ENCODE data around the gene OTP. TPM values are rescaled to one million over a fixed set of nuclear protein-coding genes. Genes with fewer than 3 reads are reported as not detected.

The OTP gene
- total RNA-seq, 1 experiment from 2014 or later = not detected

- no peak for DNase-seq (ENCODE audit: low read depth)
Measured at GRCh38 chr5:77640589-77641396, 2.3 kb upstream of the OTP start.

GRCh38 chr5:77638763-77639671, 504 bp upstream of the OTP start:
- no peak for DNase-seq (ENCODE audit: low read depth)

- no peak for DNase-seq (ENCODE audit: low read depth)
Measured at GRCh38 chr5:77637170-77637997, 1.1 kb downstream of the OTP start.

GRCh38 chr5:77636641-77637169, 1.8 kb downstream of the OTP start:
- DNase-seq (ENCODE audit: low read depth) = no peak

GRCh38 chr5:77635917-77636640, 2.4 kb downstream of the OTP start:
- DNase-seq (ENCODE audit: low read depth) = no peak

- DNase-seq (ENCODE audit: low read depth) = no peak
Measured at GRCh38 chr5:77635067-77635916, 3.2 kb downstream of the OTP start.

GRCh38 chr5:77633709-77634108, 4.8 kb downstream of the OTP start:
- no peak for DNase-seq (ENCODE audit: low read depth)

GRCh38 chr5:77633207-77633675, 5.3 kb downstream of the OTP start:
- no peak for DNase-seq (ENCODE audit: low read depth)

GRCh38 chr5:77632526-77633206, 5.8 kb downstream of the OTP start:
- no peak for DNase-seq (ENCODE audit: low read depth)

- DNase-seq (ENCODE audit: low read depth) = peak; percentile 55
Measured at GRCh38 chr5:77630114-77630680, 8.3 kb downstream of the OTP start.

- DNase-seq (ENCODE audit: low read depth) = no peak
Measured at GRCh38 chr5:77629509-77630113, 8.9 kb downstream of the OTP start.

GRCh38 chr5:77628840-77629508, 9.5 kb downstream of the OTP start:
- DNase-seq (ENCODE audit: low read depth) = no peak

GRCh38 chr5:77627869-77628674, 10.4 kb downstream of the OTP start:
- no peak for DNase-seq (ENCODE audit: low read depth)

- DNase-seq (ENCODE audit: low read depth) = no peak
Measured at GRCh38 chr5:77623203-77623740, 15.2 kb downstream of the OTP start.

- no peak for DNase-seq (ENCODE audit: low read depth)
Measured at GRCh38 chr5:77621440-77621839, 17.1 kb downstream of the OTP start.

GRCh38 chr5:77620405-77620804, 18.1 kb downstream of the OTP start:
- DNase-seq (ENCODE audit: low read depth) = no peak

All from HT1080 (cell line).